ENCODE measurements around the gene PSME2. TPM values are rescaled to one million over a fixed set of nuclear protein-coding genes. Genes with fewer than 3 reads are reported as not detected.
A peak's percentile ranks its signal among the peaks of the same experiment; 100 is the strongest.

Gene PSME2
- total RNA-seq, 2 experiments from 2014 or later: 395 to 405 TPM

DNA sequence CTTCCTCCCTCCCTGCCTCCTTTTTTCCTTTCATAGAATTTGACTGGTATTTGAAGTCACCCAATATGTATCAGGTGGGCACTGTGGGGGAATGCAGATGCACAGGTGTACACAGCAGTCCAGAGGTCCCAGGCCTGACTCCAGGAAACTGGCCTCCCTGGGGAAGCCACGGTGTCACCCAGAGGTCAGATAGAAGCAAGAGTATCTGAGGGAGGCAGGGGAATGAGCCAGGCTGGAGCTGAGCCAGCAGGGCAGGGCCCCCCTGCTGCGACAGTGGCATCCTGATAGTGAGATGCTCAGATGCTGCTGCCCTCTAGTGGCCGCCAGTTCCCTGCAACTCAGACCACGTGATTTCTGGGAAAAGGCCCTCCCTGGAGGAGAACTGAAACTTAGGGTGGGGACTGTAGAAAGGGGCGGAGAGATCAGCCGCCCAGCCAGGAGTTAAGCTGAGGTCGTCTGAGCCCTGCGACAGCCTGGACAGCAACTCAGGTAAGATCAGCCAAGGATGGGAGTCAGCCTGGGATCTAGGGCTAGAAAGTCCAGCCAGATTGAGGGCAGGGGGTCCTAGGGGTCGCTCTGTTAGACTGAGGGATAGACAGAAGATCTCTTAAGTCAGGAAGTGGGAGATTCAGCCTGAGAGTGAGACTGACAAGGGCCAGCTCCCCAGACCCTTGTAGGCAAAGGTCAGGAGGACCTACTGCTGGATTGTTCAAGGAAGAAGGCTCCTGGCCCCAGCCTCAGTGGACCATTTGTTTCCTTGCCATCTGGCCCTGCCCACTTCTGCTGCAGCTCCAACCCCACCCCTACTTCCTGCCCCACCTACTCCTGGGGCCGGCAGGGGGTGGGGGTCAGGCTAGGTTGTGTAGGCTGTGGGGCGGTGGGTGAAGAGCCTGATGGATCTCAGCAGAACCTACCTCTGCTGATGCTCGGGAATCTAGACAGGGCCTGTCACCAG is 14.7 kb upstream of the PSME2 start, which contains the start of gene IRF9:
Gene IRF9, plus strand, starts transcription at position 416 of the 955 bp plus-strand sequence. CDS start 880 bp downstream, outside the sequence.
- peak; percentile 99 for DNase-seq
- peaks cover 88% of the 10 kb centered on the region for H3K36me3 Mint-ChIP-seq (ENCODE audit: low read depth)
- ChIA-PET CTCF (interaction anchor here (0.7 to 3.4 kb wide), 38 partner anchors 9 to 271 kb away, joined by 3 to 76 read pairs (median 7); partner anchors contain the start of genes CHMP4A, CIDEB, DCAF11 and EMC9), POLR2A (interaction anchor here (0.7 to 18.6 kb wide), 48 partner anchors 17 to 1154 kb away, joined by 3 to 652 read pairs (median 7); partner anchors contain the start of genes CARMIL3, CBLN3, CHMP4A and CIDEB)
- H3K27me3 Mint-ChIP-seq: no peaks in the 10 kb centered on the region
- H3K9me3 Mint-ChIP-seq: no peaks in the 10 kb centered on the region
- H3K27ac Mint-ChIP-seq: peak within 1 kb of the TSS; percentile 100
- H3K4me3 Mint-ChIP-seq: peak within 1 kb of the TSS; percentile 100
- peaks cover 56% of the 10 kb centered on the region for H3K4me1 Mint-ChIP-seq

DNA sequence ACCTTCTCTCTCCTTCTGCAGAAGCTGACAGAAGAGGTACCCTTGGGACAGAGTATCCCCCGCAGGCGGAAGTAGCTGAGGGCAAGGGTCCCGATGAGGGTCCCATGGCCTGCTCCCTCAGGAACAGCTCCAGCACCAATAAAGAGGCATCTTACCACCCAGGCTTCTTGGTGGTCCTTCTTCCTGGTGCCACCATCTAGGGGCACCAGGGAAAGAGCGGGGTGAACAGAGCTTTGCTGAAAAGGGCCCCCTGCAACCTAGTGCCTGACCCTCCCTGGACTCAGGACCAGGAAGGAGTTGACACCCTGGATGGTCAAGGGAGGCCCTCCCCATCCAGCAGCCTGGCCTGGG is 14.1 kb upstream of the PSME2 start:
- H3K9me3 Mint-ChIP-seq: no peaks in the 10 kb centered on the region
- peaks cover 87% of the 10 kb centered on the region for H3K36me3 Mint-ChIP-seq (ENCODE audit: low read depth)
- peak overlapping the region; percentile 100 for H3K27ac Mint-ChIP-seq
- H3K27me3 Mint-ChIP-seq: no peaks in the 10 kb centered on the region
- ChIA-PET CTCF (interaction anchor here (0.7 to 3.4 kb wide), 33 partner anchors 9 to 271 kb away, joined by 3 to 76 read pairs (median 8); partner anchors contain the start of genes CHMP4A, CIDEB, DCAF11 and EMC9), POLR2A (interaction anchor here (0.8 to 18.6 kb wide), 35 partner anchors 17 to 858 kb away, joined by 3 to 652 read pairs (median 12); partner anchors contain the start of genes CARMIL3, CBLN3, CHMP4A and CIDEB)
- peaks cover 52% of the 10 kb centered on the region for H3K4me1 Mint-ChIP-seq
- no peak for DNase-seq
- H3K4me3 Mint-ChIP-seq: peak overlapping the region; percentile 100

DNA sequence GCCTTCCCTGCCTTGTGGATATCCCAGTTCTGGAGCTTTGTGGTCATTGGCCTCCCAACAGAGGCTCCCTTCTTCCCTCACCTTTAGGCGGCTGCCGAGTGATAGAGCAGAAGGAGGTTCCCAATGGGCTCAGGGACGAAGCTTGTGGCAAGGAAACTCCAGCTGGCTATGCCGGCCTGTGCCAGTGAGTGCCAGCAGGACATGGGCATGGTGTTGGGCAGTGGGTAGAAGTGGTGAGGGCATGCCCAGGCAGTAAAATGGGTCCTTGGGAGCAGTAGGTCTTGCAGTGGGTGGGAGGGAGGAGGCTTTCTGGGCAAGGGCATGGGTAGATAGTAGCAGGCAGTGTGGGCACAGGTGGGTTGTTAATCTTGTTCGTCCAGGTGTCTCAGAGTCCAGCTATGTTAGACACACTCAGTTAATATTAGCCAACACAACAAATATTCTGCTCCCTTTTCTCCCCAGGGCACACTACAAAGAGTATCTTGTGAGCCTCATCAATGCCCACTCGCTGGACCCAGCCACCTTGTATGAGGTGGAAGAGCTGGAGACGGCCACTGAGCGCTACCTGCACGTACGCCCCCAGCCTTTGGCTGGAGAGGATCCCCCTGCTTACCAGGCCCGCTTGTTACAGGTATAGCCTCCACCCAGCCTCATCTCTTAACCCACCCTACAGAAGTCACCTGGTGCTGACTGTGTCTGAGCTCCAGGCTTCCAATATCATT is 13.5 kb upstream of the PSME2 start:
- peak overlapping the region; percentile 100 for H3K27ac Mint-ChIP-seq
- no peak for DNase-seq
- peaks cover 87% of the 10 kb centered on the region for H3K36me3 Mint-ChIP-seq (ENCODE audit: low read depth)
- H3K4me3 Mint-ChIP-seq: no peak overlapping the region
- ChIA-PET CTCF (interaction anchor here (0.8 to 3.4 kb wide), 22 partner anchors 9 to 272 kb away, joined by 3 to 76 read pairs (median 13); partner anchors contain the start of genes CIDEB, DCAF11, EMC9 and IPO4), POLR2A (interaction anchor here (0.9 to 18.6 kb wide), 23 partner anchors 16 to 271 kb away, joined by 3 to 652 read pairs (median 22); partner anchors contain the start of genes CBLN3, CHMP4A, CIDEB and DCAF11)
- peaks cover 47% of the 10 kb centered on the region for H3K4me1 Mint-ChIP-seq
- H3K9me3 Mint-ChIP-seq: no peaks in the 10 kb centered on the region
- H3K27me3 Mint-ChIP-seq: no peaks in the 10 kb centered on the region

DNA sequence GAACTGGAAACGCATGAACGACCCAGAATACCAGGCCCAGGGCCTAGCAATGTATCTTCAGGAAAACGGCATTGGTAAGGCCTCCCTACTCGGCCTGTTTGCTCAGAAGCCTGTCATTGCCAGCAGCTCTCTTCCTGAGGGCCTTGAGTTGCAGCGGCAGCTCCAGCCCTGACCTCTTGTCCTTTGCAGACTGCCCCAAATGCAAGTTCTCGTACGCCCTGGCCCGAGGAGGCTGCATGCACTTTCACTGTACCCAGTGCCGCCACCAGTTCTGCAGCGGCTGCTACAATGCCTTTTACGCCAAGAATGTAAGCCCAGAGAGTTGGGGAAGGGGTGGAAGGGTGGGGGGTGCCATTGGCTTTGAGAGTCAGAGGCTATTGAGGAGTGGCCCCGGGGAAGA is 10.9 kb upstream of the PSME2 start:
- no peak for DNase-seq
- POLR2A ChIA-PET: interaction anchor here (0.8 to 18.6 kb wide), 3 partner anchors 14 to 63 kb away, joined by 3 to 652 read pairs (median 4); partner anchors contain the start of genes EMC9, PSME1, PSME2 and RNF31
- Mint-ChIP-seq H3K4me3 (no peak overlapping the region), H3K36me3 (ENCODE audit: low read depth) (peaks cover 79% of the 10 kb centered on the region), H3K27me3 (no peaks in the 10 kb centered on the region), H3K27ac (peak overlapping the region; percentile 32), H3K9me3 (no peaks in the 10 kb centered on the region), H3K4me1 (peaks cover 29% of the 10 kb centered on the region)
- CTCF ChIA-PET: interaction anchor here (0.9 kb wide), 1 partner anchor 49 kb away, joined by 3 read pairs; no protein-coding TSS in a partner anchor

DNA sequence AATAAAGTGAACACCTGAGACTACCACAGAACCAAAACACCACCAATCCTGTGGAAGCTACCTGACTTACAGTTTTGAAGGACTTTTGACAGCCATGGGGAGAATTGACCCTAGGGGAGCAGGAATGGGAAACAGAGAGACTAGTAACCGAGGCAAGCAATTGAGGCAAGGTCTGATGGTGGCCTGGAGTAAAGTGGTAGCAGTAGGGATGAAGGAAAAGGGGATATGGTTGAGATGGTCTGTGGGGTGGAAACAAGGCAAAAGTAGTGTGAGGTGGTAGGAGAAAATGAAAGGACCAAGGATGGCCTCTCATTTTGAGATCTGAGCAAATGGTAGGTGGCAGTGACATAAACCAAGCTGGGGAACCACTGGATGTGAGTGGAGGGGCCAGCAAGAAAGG is 10.4 kb upstream of the PSME2 start:
- Mint-ChIP-seq H3K9me3 (no peaks in the 10 kb centered on the region), H3K4me1 (peaks cover 24% of the 10 kb centered on the region), H3K36me3 (ENCODE audit: low read depth) (peaks cover 78% of the 10 kb centered on the region), H3K4me3 (no peak overlapping the region), H3K27me3 (no peaks in the 10 kb centered on the region), H3K27ac (peak overlapping the region; percentile 32)
- no peak for DNase-seq
- ChIA-PET POLR2A (interaction anchor here (0.7 to 18.6 kb wide), 3 partner anchors 13 to 58 kb away, joined by 3 to 652 read pairs (median 4); partner anchors contain the start of genes EMC9, PSME1, PSME2 and RNF31), CTCF (interaction anchor here (0.9 kb wide), 1 partner anchor 48 kb away, joined by 3 read pairs; no protein-coding TSS in a partner anchor)

DNA sequence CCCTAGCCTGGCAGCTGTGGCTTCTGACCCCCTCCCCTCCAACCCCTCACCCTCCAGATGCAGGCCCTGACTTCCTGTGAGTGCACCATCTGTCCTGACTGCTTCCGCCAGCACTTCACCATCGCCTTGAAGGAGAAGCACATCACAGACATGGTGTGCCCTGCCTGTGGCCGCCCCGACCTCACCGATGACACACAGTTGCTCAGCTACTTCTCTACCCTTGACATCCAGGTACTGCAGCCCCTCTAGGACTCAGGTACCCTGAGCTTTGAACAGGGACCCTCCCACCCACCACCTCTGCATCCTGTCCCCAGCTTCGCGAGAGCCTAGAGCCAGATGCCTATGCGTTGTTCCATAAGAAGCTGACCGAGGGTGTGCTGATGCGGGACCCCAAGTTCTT is 8.7 kb upstream of the PSME2 start:
- H3K27ac Mint-ChIP-seq: no peak overlapping the region
- H3K4me1 Mint-ChIP-seq: peaks cover 15% of the 10 kb centered on the region
- H3K4me3 Mint-ChIP-seq: no peak overlapping the region
- ChIA-PET CTCF (no interaction called here), POLR2A (interaction anchor here (0.9 to 18.6 kb wide), 6 partner anchors 11 to 59 kb away, joined by 3 to 652 read pairs (median 5); partner anchors contain the start of genes DCAF11, EMC9, NRL and PSME1)
- DNase-seq: no peak
- no peaks in the 10 kb centered on the region for H3K27me3 Mint-ChIP-seq
- peaks cover 72% of the 10 kb centered on the region for H3K36me3 Mint-ChIP-seq (ENCODE audit: low read depth)
- no peaks in the 10 kb centered on the region for H3K9me3 Mint-ChIP-seq

DNA sequence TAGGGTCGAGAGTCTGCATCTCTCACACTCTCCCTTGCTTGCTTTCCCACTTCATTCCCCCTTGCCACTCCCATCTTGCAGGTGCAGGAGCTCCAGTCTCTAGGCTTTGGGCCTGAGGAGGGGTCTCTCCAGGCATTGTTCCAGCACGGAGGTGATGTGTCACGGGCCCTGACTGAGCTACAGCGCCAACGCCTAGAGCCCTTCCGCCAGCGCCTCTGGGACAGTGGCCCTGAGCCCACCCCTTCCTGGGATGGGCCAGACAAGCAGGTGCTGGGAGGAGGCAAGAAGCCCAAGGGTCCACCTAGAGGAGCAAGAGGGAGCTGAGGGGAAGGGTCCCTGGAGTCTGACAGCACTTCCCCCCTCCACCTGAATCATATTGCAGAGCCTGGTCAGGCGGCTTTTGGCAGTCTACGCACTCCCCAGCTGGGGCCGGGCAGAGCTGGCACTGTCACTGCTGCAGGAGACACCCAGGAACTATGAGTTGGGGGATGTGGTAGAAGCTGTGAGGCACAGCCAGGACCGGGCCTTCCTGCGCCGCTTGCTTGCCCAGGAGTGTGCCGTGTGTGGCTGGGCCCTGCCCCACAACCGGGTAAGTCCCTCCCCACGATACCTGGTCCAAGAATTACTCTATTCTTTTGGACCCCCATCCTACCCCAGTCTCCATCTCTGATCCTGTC is 5.1 kb upstream of the PSME2 start:
- H3K4me1 Mint-ChIP-seq: peaks cover 28% of the 10 kb centered on the region
- DNase-seq: no peak
- peaks cover 70% of the 10 kb centered on the region for H3K36me3 Mint-ChIP-seq (ENCODE audit: low read depth)
- CTCF ChIA-PET: interaction anchor here (1.2 to 3.6 kb wide), 2 partner anchors 9 to 146 kb away, joined by 3 to 21 read pairs; partner anchors contain the start of gene IRF9
- no peak overlapping the region for H3K4me3 Mint-ChIP-seq
- H3K27me3 Mint-ChIP-seq: no peaks in the 10 kb centered on the region
- H3K9me3 Mint-ChIP-seq: no peaks in the 10 kb centered on the region
- no peak overlapping the region for H3K27ac Mint-ChIP-seq
- POLR2A ChIA-PET: interaction anchor here (0.7 to 19.0 kb wide), 5 partner anchors 11 to 44 kb away, joined by 4 to 652 read pairs (median 8); partner anchors contain the start of genes EMC9, IRF9, NRL and PSME1

DNA sequence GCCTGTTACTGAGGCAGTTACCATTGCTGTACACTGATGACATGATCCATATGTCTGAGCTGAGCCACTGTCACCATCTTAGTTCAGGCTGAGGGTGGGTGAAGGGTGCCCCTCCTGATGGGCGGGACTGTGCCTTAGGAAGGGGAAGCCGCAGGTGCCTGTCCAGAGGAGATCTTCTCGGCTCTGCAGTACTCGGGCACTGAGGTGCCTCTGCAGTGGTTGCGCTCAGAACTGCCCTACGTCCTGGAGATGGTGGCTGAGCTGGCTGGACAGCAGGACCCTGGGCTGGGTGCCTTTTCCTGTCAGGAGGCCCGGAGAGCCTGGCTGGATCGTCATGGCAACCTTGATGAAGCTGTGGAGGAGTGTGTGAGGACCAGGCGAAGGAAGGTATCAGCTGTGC is 4.6 kb upstream of the PSME2 start:
- Mint-ChIP-seq H3K9me3 (no peaks in the 10 kb centered on the region), H3K27ac (no peak overlapping the region), H3K27me3 (no peaks in the 10 kb centered on the region), H3K4me3 (no peak overlapping the region), H3K4me1 (peaks cover 28% of the 10 kb centered on the region), H3K36me3 (ENCODE audit: low read depth) (peaks cover 74% of the 10 kb centered on the region)
- CTCF ChIA-PET: interaction anchor here (1.2 to 3.6 kb wide), 2 partner anchors 10 to 146 kb away, joined by 3 to 21 read pairs; partner anchors contain the start of gene IRF9
- POLR2A ChIA-PET: interaction anchor here (0.7 to 19.0 kb wide), 6 partner anchors 10 to 45 kb away, joined by 3 to 652 read pairs (median 7); partner anchors contain the start of genes EMC9, IRF9, NRL and PSME1
- no peak for DNase-seq

DNA sequence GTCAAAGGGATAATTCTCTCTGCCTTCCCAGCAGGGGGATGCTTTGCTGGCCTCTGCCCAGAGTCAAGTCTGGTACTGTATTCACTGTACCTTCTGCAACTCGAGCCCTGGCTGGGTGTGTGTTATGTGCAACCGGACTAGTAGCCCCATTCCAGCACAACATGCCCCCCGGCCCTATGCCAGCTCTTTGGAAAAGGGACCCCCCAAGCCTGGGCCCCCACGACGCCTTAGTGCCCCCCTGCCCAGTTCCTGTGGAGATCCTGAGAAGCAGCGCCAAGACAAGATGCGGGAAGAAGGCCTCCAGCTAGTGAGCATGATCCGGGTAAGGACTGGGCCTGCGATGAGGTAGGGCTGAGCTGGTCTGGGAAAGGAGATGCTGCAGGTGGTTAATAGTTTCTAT is 4.2 kb upstream of the PSME2 start:
- Mint-ChIP-seq H3K27ac (no peak overlapping the region), H3K36me3 (ENCODE audit: low read depth) (peaks cover 74% of the 10 kb centered on the region), H3K9me3 (no peaks in the 10 kb centered on the region), H3K4me3 (no peak overlapping the region), H3K27me3 (no peaks in the 10 kb centered on the region), H3K4me1 (peaks cover 31% of the 10 kb centered on the region)
- no peak for DNase-seq
- ChIA-PET CTCF (interaction anchor here (0.8 to 3.6 kb wide), 3 partner anchors 9 to 147 kb away, joined by 3 to 21 read pairs (median 3); partner anchors contain the start of genes EMC9 and IRF9), POLR2A (interaction anchor here (0.7 to 19.0 kb wide), 7 partner anchors 9 to 45 kb away, joined by 3 to 652 read pairs (median 6); partner anchors contain the start of genes EMC9, IRF9, NRL and PSME1)

DNA sequence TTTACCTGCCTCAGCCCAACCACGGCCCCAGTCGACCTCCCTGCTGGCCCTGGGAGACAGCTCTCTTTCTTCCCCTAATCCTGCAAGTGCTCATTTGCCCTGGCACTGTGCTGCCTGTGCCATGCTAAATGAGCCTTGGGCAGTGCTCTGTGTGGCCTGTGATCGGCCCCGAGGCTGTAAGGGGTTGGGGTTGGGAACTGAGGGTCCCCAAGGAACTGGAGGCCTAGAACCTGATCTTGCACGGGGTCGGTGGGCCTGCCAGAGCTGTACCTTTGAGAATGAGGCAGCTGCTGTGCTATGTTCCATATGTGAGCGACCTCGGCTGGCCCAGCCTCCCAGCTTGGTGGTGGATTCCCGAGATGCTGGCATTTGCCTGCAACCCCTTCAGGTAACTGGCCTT is 3.7 kb upstream of the PSME2 start:
- DNase-seq: no peak
- Mint-ChIP-seq H3K27ac (no peak overlapping the region), H3K4me1 (peaks cover 36% of the 10 kb centered on the region), H3K36me3 (ENCODE audit: low read depth) (peaks cover 74% of the 10 kb centered on the region), H3K9me3 (no peaks in the 10 kb centered on the region), H3K4me3 (no peak overlapping the region), H3K27me3 (no peaks in the 10 kb centered on the region)
- ChIA-PET POLR2A (interaction anchor here (0.7 to 19.0 kb wide), 6 partner anchors 9 to 160 kb away, joined by 3 to 652 read pairs (median 6); partner anchors contain the start of genes EMC9, IRF9, PSME1 and TM9SF1), CTCF (interaction anchor here (0.8 to 3.6 kb wide), 2 partner anchors 9 to 10 kb away, joined by 3 to 21 read pairs; partner anchors contain the start of genes EMC9 and IRF9)

DNA sequence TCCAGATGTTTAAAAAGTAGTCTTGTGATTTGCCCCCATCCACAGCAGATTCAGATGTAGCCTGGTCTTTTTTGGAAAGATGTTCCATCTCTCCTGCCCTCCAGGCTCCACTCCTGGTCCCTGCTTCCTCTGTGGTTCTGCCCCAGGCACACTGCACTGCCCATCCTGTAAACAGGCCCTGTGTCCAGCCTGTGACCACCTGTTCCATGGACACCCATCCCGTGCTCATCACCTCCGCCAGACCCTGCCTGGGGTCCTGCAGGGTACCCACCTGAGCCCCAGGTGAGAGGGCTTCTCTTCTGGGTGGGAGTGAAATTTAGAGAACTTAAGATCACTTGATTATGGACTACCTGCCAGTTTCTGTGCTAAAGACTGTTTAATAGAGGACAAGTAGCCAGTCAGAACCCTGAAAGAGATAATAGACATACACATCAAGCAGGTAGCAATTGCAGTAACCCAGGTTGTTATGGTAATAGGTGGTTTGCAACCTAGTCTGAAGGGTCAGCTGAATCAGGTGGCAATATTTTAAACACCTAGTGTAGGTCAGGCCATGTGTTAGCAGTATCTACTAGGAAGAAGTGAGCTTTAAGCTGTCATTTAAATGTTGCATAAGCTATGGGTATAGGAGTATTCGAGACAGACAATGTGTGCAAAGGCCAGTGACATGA is 3.0 kb upstream of the PSME2 start:
- Mint-ChIP-seq H3K27ac (peak overlapping the region; percentile 44), H3K4me1 (peaks cover 40% of the 10 kb centered on the region), H3K36me3 (ENCODE audit: low read depth) (peaks cover 74% of the 10 kb centered on the region)

More for the DNA sequence above, 3.0 kb upstream of the PSME2 start:
- Mint-ChIP-seq H3K27me3 (no peaks in the 10 kb centered on the region), H3K4me3 (peak overlapping the region; percentile 96), H3K9me3 (no peaks in the 10 kb centered on the region)
- POLR2A ChIA-PET: interaction anchor here (0.7 to 21.4 kb wide), 10 partner anchors 8 to 161 kb away, joined by 3 to 652 read pairs (median 16); partner anchors contain the start of genes DCAF11, EMC9, IRF9 and NRL
- no peak for DNase-seq
- CTCF ChIA-PET: interaction anchor here (0.8 to 4.6 kb wide), 3 partner anchors 8 to 14 kb away, joined by 3 to 21 read pairs (median 20); partner anchors contain the start of genes EMC9, IRF9 and PSME1
